Measurements from ENCODE around the gene CFAP58. TPM values are rescaled to one million over a fixed set of nuclear protein-coding genes. Genes with fewer than 3 reads are reported as not detected.
A peak's percentile ranks its signal among the peaks of the same experiment; 100 is the strongest.

CFAP58 gene
- total and polyA plus RNA-seq, 2 of the 13 experiments (the other 11 are each of a cell fraction or from before 2014, with no cell fraction given): 0.03 TPM; not detected in 1

- TF ChIP-seq HOMEZ (CRISPR knock-in tag; IDR thresholded peaks at IDR 0.05; ENCODE audit: low read depth): no peak
- TF ChIP-seq MTA1 (CRISPR knock-in tag; IDR thresholded peaks at IDR 0.05; ENCODE audit: borderline replicate concordance): 0 out of 2 replicates have a peak, but pooled peaks have one; percentile 19
- peak; percentile 38 for TF ChIP-seq THAP11 (CRISPR knock-in tag; IDR thresholded peaks at IDR 0.05)
- no peak for TF ChIP-seq ZFP37 (CRISPR knock-in tag; IDR thresholded peaks at IDR 0.05; ENCODE audit: borderline replicate concordance)
- no peak for TF ChIP-seq U2AF1 (optimal IDR thresholded peaks at IDR 0.05; ENCODE audit: low read depth, low read length)
- TF ChIP-seq IRX3 (CRISPR knock-in tag; IDR thresholded peaks at IDR 0.05; ENCODE audit: borderline replicate concordance, low read depth): peak; percentile 61; the same call in 1 of the 2 replicates
- no peak for TF ChIP-seq ZNF335 (CRISPR knock-in tag; IDR thresholded peaks at IDR 0.05)
- TF ChIP-seq GMEB1 (CRISPR knock-in tag; IDR thresholded peaks at IDR 0.05; ENCODE audit: borderline replicate concordance): no peak
- no peak for TF ChIP-seq MLLT10 (CRISPR knock-in tag; IDR thresholded peaks at IDR 0.05)
- no peak for TF ChIP-seq NFRKB (IDR thresholded peaks at IDR 0.05)
- TF ChIP-seq ZNF136 (CRISPR knock-in tag; IDR thresholded peaks at IDR 0.05; ENCODE audit: low read depth): no peak
- TF ChIP-seq ZNF3 (CRISPR knock-in tag; IDR thresholded peaks at IDR 0.05): no peak
- TF ChIP-seq ZNF713 (CRISPR knock-in tag; IDR thresholded peaks at IDR 0.05): no peak
- TF ChIP-seq HNF1A (IDR thresholded peaks at IDR 0.05; ENCODE audit: low read depth): no peak
- no peak for TF ChIP-seq HNF1A (CRISPR knock-in tag; IDR thresholded peaks at IDR 0.05; ENCODE audit: borderline replicate concordance)
- TF ChIP-seq FIP1L1 (IDR thresholded peaks at IDR 0.05; ENCODE audit: borderline replicate concordance, insufficient read depth, low read depth, low read length): no peak
- no peak for TF ChIP-seq GTF2F1 (IDR thresholded peaks at IDR 0.05; ENCODE audit: low read length)
- no peak for TF ChIP-seq ZNF546 (CRISPR knock-in tag; conservative IDR thresholded peaks at IDR 0.05)
- TF ChIP-seq NR3C1 (CRISPR knock-in tag; IDR thresholded peaks at IDR 0.05): no peak
- TF ChIP-seq ZBTB10 (CRISPR knock-in tag; IDR thresholded peaks at IDR 0.05; ENCODE audit: borderline replicate concordance): no peak
Observed at GRCh38 chr10:104337985-104338735, 15.5 kb upstream of the CFAP58 start, which contains the start of gene ITPRIP (continued).
